BE2C (cell line): ENCODE results near the gene ARL14EPL.
"Not testable (repeated sequence)": the region's sequence is repeated elsewhere in the genome, so short reads cannot be mapped to it uniquely, and the experiment has no call there.

Source experiments
- DNase-seq: peaks from one replicate; pipeline ENCODE4 v3.0.0-alpha.2; 2020
- H3K27me3 ChIP-seq: fragments of 250-450 bp; sonication (Bioruptor Pico); 2 replicates; pipeline ENCODE4 v1.5.1; 2020; ENCODE audit warnings: mild to moderate bottlenecking
- H3K36me3 ChIP-seq: fragments of 250-450 bp; sonication (Bioruptor Pico); 2 replicates; pipeline ENCODE4 v1.5.1; 2020; ENCODE audit warnings: mild to moderate bottlenecking
- H3K4me1 ChIP-seq: fragments of 250-450 bp; sonication (Bioruptor Pico); 2 replicates; pipeline ENCODE4 v1.5.1; 2020
- H3K4me3 ChIP-seq: 2 replicates; pipeline ENCODE4 v1.5.1; 2011; ENCODE audit warnings: low read depth, low read length
- H3K9me3 ChIP-seq: fragments of 250-450 bp; sonication (Bioruptor Pico); 2 replicates; pipeline ENCODE4 v1.5.1; 2020
- CTCF ChIP-seq: IDR thresholded peaks from 2 replicates; pipeline ENCODE4 v1.5.1; 2012; ENCODE audit warnings: mild to moderate bottlenecking, low read depth, low read length

ARL14EPL gene

DNA sequence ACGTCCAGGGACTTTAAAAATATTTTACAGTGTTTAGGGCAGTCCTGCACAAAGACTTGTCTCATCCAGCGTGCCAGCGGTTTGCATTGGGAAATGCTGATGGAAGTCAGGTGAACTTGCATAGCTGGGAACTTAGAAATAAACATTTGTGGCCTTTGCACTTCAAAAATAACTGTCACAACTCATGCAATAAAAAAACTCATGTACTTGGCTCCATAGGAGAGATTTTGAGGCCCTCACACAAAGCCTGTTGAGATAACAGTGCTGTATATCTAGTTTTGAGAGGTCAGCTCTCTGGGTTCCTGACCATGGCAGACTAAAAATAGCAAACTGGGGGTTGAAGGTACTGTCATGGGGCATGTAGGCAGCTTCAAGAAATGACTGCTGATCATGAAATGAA lies 58.0 kb downstream of the ARL14EPL start:
- TF ChIP-seq CTCF = no peak
- H3K27me3 ChIP-seq = no peaks in the 10 kb centered on the region
- peaks cover 29% of the 10 kb centered on the region for H3K36me3 ChIP-seq

DNA sequence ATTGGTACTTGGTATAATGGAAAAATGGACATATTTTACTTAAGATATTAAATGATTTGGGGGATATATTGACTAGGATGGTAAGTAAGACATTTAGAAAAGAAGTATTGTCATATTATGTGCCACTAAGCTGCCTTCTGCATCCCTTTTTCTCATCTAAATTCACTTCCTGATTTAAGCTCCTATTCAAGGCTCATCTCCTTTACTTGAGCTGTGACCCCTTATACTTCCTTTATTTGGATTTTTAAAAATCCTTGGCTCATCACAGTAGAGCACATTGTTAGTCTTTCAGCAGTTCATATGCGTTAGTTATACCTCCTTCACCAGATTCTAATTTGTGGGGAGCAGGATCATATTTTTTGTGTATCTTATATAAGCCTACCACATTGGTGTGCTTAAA lies 59.1 kb downstream of the ARL14EPL start:
- no peak overlapping the region for H3K4me3 ChIP-seq
- TF ChIP-seq CTCF = no peak
- no peaks in the 10 kb centered on the region for H3K4me1 ChIP-seq
- no peak for DNase-seq
- no peaks in the 10 kb centered on the region for H3K27me3 ChIP-seq
- H3K9me3 ChIP-seq = no peaks in the 10 kb centered on the region
- H3K36me3 ChIP-seq = peaks cover 29% of the 10 kb centered on the region

More for the DNA sequence above, 58.0 kb downstream of the ARL14EPL start:
- H3K4me1 ChIP-seq = no peaks in the 10 kb centered on the region
- no peak for DNase-seq
- no peaks in the 10 kb centered on the region for H3K9me3 ChIP-seq
- no peak overlapping the region for H3K4me3 ChIP-seq

GRCh38 chr5:116097301-116097700 lies 65.0 kb downstream of the ARL14EPL start:
- H3K36me3 ChIP-seq = peaks cover 29% of the 10 kb centered on the region
- H3K4me3 ChIP-seq = no peak overlapping the region
- H3K9me3 ChIP-seq = no peaks in the 10 kb centered on the region
- no peak for TF ChIP-seq CTCF
- DNase-seq = no peak
- no peaks in the 10 kb centered on the region for H3K27me3 ChIP-seq
- no peaks in the 10 kb centered on the region for H3K4me1 ChIP-seq

- no peak for TF ChIP-seq CTCF
- no peaks in the 10 kb centered on the region for H3K4me1 ChIP-seq
- H3K36me3 ChIP-seq = peaks cover 12% of the 10 kb centered on the region
- no peaks in the 10 kb centered on the region for H3K27me3 ChIP-seq
- no peaks in the 10 kb centered on the region for H3K9me3 ChIP-seq
- H3K4me3 ChIP-seq = no peak overlapping the region
- DNase-seq = no peak
Measured at GRCh38 chr5:116098998-116099397, 66.7 kb downstream of the ARL14EPL start.

DNA sequence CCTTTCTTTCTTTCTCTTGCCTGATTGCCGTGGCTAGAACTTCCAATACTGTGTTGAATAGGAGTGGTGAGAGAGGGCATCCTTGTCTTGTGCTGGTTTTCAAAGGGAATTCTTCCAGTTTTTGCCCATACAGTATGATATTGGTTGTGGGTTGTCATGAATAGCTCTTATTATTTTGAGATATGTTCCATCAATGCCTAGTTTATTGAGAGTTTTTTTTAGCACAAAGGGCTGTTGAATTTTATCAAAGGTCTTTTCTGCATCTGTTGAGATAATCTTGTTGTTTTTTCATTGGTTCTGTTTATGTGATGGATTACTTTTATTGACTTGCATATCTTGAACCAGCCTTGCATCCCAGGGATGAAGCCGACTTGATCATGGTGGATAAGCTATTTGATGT lies 72.7 kb downstream of the ARL14EPL start:
- not testable (repeated sequence) for H3K9me3 ChIP-seq, H3K4me1 ChIP-seq, H3K27me3 ChIP-seq, H3K4me3 ChIP-seq, H3K36me3 ChIP-seq, DNase-seq
